ENCODE measurements around the gene HEXA.

Gene HEXA

GRCh38 chr15:72339777-72340177, 36.0 kb downstream of the HEXA start:
- POLR2A ChIA-PET, result no interaction called here
- CTCF ChIA-PET, result interaction anchor here (0.6 kb wide), 1 partner anchor 899 kb away, joined by 3 read pairs; no protein-coding TSS in a partner anchor
- TF ChIP-seq TARDBP (IDR thresholded peaks at IDR 0.05) (no peak), HDGF (IDR thresholded peaks at IDR 0.05; ENCODE audit: borderline replicate concordance) (no peak), FOXA1 (IDR thresholded peaks at IDR 0.05) (no peak), PKNOX1 (IDR thresholded peaks at IDR 0.05) (peak; percentile 70), CTBP1 (IDR thresholded peaks at IDR 0.05; ENCODE audit: borderline replicate concordance) (no peak), ARNT (IDR thresholded peaks at IDR 0.05) (no peak), ZNF384 (IDR thresholded peaks at IDR 0.05) (peak; percentile 29; the same call in 1 of the 2 replicates)
- no peak for DNase-seq (ENCODE audit: extremely low spot score)

GRCh38 chr15:72338617-72339321, 37.0 kb downstream of the HEXA start:
- no peak for TF ChIP-seq SP1 (IDR thresholded peaks at IDR 0.05)
- TF ChIP-seq BHLHE40 (IDR thresholded peaks at IDR 0.05; ENCODE audit: borderline replicate concordance), result no peak
- TF ChIP-seq HDGF (IDR thresholded peaks at IDR 0.05; ENCODE audit: borderline replicate concordance), result no peak
- no peak for TF ChIP-seq FOXK2 (IDR thresholded peaks at IDR 0.05)
- TF ChIP-seq TARDBP (IDR thresholded peaks at IDR 0.05), result no peak
- CTCF ChIA-PET, result interaction anchor here (0.7 kb wide), 1 partner anchor 383 kb away, joined by 3 read pairs; no protein-coding TSS in a partner anchor
- POLR2A ChIA-PET, result no interaction called here
- no peak for DNase-seq (ENCODE audit: extremely low spot score)

GRCh38 chr15:72338148-72338547, 37.7 kb downstream of the HEXA start:
- POLR2A ChIA-PET, result no interaction called here
- no peak for DNase-seq (ENCODE audit: extremely low spot score)
- TF ChIP-seq FOXA1 (IDR thresholded peaks at IDR 0.05) (no peak), SP1 (IDR thresholded peaks at IDR 0.05) (no peak), TARDBP (IDR thresholded peaks at IDR 0.05) (no peak), PKNOX1 (IDR thresholded peaks at IDR 0.05) (no peak), ELF4 (IDR thresholded peaks at IDR 0.05) (no peak), CTBP1 (IDR thresholded peaks at IDR 0.05; ENCODE audit: borderline replicate concordance) (no peak)
- CTCF ChIA-PET, result interaction anchor here (1.3 kb wide), 1 partner anchor 25 kb away, joined by 4 read pairs; no protein-coding TSS in a partner anchor

GRCh38 chr15:72334842-72335241, 41.0 kb downstream of the HEXA start:
- CTCF ChIA-PET, result no interaction called here
- DNase-seq (ENCODE audit: extremely low spot score), result no peak
- no peak for TF ChIP-seq NFRKB (IDR thresholded peaks at IDR 0.05)
- TF ChIP-seq BHLHE40 (IDR thresholded peaks at IDR 0.05; ENCODE audit: borderline replicate concordance), result no peak
- no peak for TF ChIP-seq TARDBP (IDR thresholded peaks at IDR 0.05)
- TF ChIP-seq ZNF384 (IDR thresholded peaks at IDR 0.05), result no peak
- no peak for TF ChIP-seq CTBP1 (IDR thresholded peaks at IDR 0.05; ENCODE audit: borderline replicate concordance)
- TF ChIP-seq SUZ12 (IDR thresholded peaks at IDR 0.05), result no peak
- POLR2A ChIA-PET, result no interaction called here

GRCh38 chr15:72331021-72331420, 44.8 kb downstream of the HEXA start:
- no peak for DNase-seq (ENCODE audit: extremely low spot score)
- POLR2A ChIA-PET, result interaction anchor here (1.4 kb wide), 1 partner anchor 44 kb away, joined by 4 read pairs; the partner anchor contains the start of gene HEXA
- no peak for TF ChIP-seq BHLHE40 (IDR thresholded peaks at IDR 0.05; ENCODE audit: borderline replicate concordance)
- no peak for TF ChIP-seq SUZ12 (IDR thresholded peaks at IDR 0.05)
- TF ChIP-seq ELF4 (IDR thresholded peaks at IDR 0.05), result no peak
- no peak for TF ChIP-seq ZNF384 (IDR thresholded peaks at IDR 0.05)
- TF ChIP-seq LEF1 (IDR thresholded peaks at IDR 0.05; ENCODE audit: borderline replicate concordance), result no peak
- TF ChIP-seq PKNOX1 (IDR thresholded peaks at IDR 0.05), result no peak
- TF ChIP-seq L3MBTL2 (conservative IDR thresholded peaks at IDR 0.05), result no peak
- no peak for TF ChIP-seq TARDBP (IDR thresholded peaks at IDR 0.05)
- TF ChIP-seq HDGF (IDR thresholded peaks at IDR 0.05; ENCODE audit: borderline replicate concordance), result no peak
- no peak for TF ChIP-seq FOXM1 (IDR thresholded peaks at IDR 0.05; ENCODE audit: borderline replicate concordance)
- TF ChIP-seq SP1 (IDR thresholded peaks at IDR 0.05), result no peak
- no peak for TF ChIP-seq ARNT (IDR thresholded peaks at IDR 0.05)
- no peak for TF ChIP-seq FOXA1 (IDR thresholded peaks at IDR 0.05)
- CTCF ChIA-PET, result no interaction called here

- no peak for DNase-seq (ENCODE audit: extremely low spot score)
- POLR2A ChIA-PET, result no interaction called here
- CTCF ChIA-PET, result interaction anchor here (0.7 kb wide), 1 partner anchor 430 kb away, joined by 3 read pairs; no protein-coding TSS in a partner anchor
- TF ChIP-seq SUZ12 (IDR thresholded peaks at IDR 0.05) (no peak), ZNF384 (IDR thresholded peaks at IDR 0.05) (peak; percentile 31; the same call in 1 of the 2 replicates), TARDBP (IDR thresholded peaks at IDR 0.05) (no peak), FOXM1 (IDR thresholded peaks at IDR 0.05; ENCODE audit: borderline replicate concordance) (no peak)
These were observed 52.1 kb downstream of the HEXA start for GRCh38 chr15:72323752-72324151.

All from HEK293T (cell line).